Stimulated activated CD4-positive, alpha-beta T cell treated with anti-CD3 and anti-CD28 coated beads, Interleukin-1b, Interleukin-23, amount 100 ng/mL, for 48 hours (primary cell): ENCODE data around the gene NKAIN2.
"Not testable (repeated sequence)": the region's sequence is repeated elsewhere in the genome, so short reads cannot be mapped to it uniquely, and the experiment has no call there.

ENCODE experiments used
- DNase-seq: peaks from one replicate; pipeline ENCODE4 v3.0.0-alpha.2; 2020

The NKAIN2 gene

DNA sequence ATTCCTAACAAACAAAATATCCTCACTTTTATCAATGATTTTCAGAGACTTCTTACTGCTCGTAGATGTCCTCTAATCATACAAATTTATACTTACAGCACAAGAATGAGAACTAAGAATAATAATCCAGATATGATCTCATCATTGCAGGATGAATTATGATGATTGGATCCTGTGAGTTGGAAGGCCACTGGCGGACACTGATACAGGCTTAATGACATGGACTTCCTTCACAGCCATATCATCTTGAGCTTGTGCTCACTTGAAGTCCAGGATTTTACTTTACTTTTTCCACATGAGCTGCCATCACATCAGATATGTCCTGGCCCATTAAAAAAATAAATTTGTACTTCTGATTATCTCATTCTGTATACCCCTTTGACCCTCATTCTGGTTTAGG, 94.3 kb downstream of the NKAIN2 start:
- DNase-seq: no peak

DNA sequence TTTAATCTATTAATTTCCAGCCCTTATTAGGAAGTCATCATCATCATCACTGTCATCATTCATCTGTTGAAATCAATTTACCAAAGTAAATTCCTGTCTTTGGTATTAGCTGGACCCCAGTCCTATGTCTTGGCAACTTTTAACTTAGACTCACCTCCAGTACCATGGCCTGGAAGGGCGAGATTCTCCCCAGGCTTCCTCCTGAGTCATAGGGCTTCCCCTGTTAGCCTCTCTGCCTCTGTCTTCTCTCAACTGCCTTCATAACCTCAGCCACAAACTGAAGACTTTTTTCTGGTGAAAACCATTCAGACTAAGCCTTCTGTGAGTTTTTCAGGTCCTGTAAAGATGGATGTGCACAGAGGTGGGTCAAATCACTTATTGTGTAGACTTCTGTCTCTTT, 95.0 kb downstream of the NKAIN2 start:
- no peak for DNase-seq

DNA sequence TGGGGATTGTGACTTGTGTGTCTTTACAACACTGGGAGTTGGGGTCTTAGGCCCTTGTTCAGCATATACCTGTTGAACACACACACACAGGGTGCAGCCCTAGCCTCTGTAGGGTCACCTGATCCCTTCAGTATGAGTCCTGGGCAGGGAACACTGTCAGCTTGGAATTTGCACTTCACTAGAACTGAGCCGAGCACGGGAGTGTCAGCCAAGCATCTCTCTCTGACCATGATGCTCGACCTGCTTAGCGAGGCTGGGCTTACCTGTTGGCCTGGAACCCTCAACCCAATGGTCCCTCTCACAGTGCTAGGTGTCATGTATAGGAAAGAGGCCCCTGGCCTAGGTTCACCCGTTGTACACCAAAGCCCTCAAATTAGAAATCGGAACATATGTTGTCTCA, 96.1 kb downstream of the NKAIN2 start:
- DNase-seq: no peak

DNA sequence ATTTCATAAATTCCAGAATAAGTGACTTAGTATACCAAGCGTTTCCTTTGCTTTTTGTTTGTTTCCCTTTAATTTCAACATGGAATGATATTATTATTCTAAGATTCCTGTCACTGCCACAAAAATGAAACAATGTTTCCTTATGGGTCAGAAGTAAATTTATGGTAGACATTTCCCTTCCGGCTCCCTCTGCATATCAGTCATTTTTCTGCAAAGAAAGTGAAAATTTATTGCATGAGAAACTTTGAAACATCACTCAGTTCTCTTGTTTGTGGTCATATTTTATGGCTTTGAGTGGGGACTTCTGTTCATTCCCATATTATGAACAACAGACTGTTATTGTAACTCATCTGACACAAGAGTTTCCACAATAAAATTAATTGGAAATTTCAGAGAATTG, 97.8 kb downstream of the NKAIN2 start:
- DNase-seq: no peak

DNA sequence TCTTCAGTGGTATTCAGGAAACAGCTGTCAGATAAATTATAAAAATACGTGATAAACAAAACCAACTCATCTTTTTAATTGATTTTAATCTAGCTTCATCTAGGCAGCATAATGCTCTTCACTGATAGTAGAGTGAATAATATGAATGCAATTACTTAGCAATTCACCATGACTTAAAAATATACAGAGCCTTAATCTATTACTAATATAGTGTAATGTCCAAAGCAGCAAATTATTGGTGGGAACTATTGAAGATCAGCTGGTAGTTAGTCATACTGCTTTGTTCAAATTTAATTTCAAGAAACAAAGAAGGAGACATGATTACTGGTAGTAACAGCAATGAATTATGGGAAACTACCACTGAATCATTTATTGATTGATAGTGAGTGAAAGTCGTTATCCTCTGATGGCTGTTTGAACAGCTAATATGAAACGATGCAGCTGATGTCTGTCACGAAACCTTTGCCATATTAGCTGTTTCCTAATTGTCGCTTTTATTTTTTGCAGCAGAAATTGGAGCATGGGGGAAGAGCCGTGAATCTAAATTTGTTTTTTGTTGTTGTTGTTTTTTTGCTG, 99.2 kb downstream of the NKAIN2 start:
- no peak for DNase-seq

DNA sequence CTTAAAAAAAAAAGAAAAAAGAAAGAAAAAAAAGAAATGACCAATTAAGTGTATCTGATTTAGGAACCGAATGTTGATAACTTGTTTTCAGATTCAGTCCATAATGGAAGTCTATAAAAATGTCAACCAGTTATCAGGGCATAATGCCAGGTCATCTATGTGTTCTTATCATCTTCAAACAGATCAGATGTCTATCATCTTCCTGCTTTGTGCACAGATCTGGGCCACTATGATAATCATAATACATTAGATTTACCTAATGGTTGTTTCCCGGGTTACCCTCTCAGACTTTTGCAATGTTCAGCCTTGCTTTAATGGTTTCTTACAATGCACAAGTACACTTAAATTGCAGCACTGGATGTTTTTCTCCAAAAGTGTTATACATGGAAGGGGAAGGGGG, 100.6 kb downstream of the NKAIN2 start:
- no peak for DNase-seq

DNA sequence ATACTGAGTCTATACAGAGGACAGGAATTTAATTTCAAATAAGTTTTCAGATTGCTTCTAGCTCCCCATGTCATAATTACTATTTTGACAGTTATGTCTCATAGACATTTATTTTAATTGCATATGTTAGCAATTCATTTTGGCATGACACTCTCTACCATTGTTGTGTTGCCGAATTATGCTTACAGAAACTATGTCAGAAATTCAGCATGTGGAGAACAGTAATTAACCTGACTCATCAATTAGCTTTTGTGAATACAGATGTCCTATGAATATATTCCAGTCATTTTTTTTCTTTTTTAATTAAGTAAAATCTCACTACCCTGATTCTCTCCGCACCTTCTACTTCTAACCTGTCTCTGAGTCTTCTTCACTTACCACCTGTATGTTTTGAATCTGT, 105.1 kb downstream of the NKAIN2 start:
- no peak for DNase-seq

DNA sequence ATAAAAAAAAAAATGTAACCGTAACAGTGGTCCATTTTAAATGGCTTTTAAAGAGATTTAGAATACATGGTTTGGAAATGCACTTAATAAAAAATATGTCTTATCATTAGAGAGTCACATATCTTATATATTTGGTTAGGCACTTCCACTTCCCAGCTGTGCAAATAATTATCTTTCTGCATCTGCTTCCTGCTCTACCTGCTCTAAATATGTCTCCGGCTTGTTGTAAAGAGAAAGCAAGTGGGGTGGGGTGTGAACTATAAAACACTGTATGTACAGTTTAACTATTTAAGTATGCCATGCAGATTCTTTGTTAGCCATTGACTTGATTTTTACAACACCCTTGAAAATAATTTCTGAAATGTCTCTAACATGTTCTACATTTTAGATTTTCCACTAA, 106.3 kb downstream of the NKAIN2 start:
- DNase-seq: no peak

DNA sequence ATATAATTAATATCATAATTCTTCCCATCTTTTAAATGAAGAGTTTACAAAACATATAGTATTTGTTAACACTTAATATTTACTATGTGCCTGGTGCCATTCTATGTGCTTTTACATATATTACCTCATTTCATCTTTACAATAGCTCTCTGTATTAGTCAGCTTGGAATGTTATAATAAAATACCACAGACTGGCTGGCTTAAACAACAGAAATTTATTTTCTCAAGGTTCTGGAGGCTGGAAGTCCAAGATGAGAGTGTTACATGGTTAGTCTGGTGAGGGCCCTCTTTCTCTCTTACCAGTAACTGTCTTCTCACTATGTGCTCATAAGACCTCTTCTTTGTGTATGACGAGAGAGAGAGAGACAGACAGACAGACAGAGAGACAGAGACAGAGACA, 110.2 kb downstream of the NKAIN2 start:
- no peak for DNase-seq

DNA sequence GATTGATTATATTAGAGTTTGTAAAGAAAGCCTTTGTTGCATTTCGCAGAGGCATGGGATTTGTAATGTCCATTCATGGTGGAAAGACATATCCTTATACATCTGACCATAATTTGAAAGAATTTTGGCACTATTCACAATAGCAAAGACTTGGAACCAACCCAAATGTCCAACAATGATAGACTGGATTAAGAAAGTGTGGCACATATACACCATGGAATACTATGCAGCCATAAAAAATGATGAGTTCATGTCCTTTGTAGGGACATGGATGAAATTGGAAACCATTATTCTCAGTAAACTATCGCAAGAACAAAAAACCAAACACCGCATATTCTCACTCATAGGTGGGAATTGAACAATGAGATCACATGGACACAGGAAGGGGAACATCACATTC, 119.7 kb downstream of the NKAIN2 start:
- not testable (repeated sequence) for DNase-seq

DNA sequence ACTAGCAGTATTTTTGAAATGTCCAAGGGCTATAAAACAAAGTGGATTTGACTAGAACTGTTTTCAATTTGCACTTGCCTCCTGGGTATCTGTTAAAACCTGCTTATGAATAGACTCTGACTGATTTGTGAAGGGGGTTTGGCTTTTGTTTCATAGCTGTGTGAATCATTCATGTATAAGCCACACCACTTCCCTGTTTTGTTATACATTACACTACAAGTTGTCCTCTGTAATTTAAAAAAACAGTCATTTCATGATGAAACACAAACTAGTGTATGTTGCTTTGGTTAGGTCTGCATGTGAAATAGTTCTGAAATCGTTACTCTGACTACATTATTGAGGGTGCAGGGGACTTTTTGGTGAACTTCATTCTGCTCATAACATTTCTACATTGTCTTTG, 121.7 kb downstream of the NKAIN2 start:
- no peak for DNase-seq

DNA sequence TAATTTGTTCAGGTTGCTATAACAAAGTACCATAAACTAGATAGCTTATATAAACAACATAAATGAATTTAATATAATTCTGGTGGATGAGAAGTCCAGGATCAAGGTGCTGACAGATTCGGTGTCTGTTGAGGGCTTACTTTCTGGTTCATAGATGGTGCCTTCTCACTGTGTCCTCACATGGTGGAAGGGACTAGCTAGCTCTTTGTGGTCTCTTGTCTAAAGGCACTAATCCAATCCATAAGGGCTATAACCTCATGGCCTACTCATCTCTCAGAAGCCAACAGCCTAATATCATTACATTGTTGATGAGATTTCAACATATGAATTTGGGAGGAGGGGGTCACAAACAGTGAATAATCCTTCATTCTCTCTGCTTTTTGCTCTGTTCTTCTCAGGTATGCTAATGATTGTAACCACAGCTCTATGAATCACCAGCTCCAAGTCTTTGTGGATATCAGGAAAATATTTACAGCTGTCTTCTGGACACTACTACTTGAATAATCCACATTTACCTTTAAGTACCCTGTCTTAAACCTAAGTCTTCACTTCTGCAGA, 122.3 kb downstream of the NKAIN2 start:
- DNase-seq: no peak

DNA sequence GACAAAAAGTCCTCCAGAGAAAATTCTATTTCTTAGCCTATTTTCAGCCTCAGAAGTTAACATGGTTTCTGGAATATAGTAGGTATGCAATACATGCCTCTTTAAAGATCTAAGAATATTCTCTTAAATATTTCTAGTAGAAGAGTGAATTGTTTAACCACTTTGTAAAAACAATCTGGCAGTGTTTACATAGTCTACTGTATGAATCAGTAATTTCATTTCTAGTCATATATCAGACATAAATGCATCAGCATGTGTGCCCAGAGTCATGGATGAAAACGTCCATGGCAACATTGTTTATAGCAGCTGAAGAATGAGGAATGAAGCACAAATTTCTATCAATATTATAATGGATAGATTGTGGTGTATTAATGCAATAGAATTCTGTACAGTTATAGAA, 124.9 kb downstream of the NKAIN2 start:
- DNase-seq: no peak

DNA sequence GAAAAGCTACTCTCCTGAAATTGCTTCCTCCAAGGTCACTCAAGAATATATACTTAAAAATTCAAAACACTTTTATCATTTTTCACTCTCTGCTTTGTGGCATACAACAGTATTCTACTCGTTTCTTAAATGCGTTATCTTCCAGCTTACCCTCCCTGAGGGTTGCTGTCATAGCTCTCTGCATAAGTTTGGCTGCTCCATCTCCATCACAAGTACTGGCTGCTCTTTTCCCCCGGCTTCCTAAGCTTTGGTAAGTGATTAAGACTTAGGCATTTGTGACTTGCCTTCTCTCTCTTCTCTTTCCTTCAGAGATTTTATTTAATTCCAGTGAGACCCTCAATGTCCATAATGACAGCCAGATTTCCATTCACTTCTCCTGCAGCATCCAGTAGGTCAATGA, 128.3 kb downstream of the NKAIN2 start:
- no peak for DNase-seq

DNA sequence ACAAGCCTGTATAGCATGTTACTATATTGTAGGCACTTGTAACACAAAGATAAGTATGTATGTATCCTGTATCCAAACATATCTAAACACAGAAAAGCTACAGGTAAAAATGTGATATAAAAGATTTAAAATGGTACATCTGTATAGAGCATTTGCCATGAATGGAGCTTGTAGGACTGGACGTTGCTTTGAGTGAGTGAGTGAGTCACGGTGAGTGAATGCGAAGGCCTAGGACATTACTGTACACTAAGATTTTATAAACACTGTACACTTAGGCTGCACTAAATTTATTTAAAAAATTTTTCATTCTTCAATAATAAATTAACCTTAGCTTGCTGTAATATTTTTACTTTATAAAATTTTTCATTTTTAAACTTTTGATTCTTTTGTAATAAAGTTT, 136.9 kb downstream of the NKAIN2 start:
- DNase-seq: no peak

DNA sequence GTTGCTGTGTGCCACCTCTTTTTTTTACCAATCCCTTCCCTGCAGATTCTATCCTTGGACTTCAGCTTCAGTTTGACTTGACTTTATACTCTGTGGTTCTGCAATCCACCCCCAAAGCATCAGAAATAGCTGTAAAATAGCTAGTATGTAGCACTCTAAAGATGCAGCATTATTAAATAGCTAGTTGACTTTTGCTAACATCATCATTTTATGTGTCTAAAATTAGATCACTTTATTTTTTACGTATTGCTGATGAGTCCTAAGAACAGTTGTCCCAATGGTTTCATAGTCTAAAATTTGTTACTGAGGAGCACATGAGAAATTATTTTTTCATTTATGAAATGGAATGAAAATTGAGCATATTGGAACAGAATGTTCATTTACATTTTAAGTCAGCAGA, 138.2 kb downstream of the NKAIN2 start:
- DNase-seq: no peak

DNA sequence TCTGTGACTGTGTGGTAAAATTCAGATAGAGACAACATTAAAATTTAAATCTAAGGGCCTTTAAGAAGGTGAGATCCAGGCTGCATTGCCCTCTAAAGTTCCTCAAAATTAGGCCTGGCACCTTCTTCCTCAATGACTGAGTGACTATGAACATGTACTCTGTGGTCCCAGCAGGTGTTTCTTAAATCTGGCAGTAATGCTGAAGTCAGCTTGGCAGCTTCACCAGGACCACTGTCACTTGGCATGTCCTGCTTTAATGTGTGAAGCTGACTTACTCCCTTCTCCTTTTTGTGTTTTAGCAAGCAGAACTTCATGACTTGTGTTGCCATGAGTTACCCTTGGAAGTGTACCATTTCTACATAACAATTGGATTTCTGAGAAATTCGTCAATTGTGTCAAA, 141.7 kb downstream of the NKAIN2 start:
- no peak for DNase-seq

DNA sequence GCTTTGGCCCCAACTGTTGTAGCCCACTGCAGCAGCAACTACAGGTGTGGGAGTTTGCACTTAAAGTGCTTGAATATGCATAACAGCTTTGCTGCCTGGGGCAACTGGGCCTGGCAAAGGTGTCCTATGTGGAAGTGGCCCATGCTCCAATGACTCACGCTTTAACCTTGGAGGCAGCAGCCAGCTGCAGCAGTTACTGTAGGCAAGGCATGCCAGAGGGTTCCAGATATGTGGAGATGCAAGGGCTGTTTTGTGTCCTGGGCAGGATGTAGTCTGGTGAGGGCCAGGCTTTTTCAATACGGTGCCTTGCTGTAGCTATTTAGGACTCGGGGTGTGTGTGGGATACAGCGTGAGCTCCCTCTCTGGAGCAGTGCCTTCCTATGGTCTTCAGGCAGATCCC, 150.3 kb downstream of the NKAIN2 start:
- no peak for DNase-seq

DNA sequence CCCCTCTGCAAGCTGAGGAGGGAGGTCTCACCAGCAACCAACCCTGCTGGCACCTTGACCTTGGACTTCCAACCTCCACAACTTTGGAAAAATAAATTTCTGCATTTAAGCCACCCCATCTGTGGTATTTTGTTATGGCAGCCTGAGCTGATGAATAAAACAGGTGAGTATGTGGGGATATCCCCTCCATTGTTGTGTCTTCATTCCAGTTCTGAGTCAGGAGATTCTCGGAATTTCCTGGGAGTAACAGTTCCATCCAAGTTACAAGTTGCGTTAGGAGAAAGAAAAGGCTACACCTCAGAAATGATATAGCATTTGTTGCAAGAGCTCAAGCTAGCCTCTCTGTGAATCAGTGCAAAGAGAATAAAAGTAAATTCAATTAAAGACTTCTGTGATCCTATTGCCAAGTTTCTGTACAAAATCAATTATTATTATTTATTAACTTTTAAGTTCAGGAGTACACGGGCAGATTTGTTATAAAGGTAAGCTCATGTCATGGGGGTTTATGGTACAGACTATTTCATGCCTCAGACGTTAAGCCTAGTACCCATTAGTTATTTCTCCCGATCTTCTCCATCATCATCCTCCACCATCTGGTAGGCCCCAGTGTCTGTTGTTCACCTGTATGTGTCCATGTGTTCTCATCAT, 153.0 kb downstream of the NKAIN2 start:
- DNase-seq: no peak

DNA sequence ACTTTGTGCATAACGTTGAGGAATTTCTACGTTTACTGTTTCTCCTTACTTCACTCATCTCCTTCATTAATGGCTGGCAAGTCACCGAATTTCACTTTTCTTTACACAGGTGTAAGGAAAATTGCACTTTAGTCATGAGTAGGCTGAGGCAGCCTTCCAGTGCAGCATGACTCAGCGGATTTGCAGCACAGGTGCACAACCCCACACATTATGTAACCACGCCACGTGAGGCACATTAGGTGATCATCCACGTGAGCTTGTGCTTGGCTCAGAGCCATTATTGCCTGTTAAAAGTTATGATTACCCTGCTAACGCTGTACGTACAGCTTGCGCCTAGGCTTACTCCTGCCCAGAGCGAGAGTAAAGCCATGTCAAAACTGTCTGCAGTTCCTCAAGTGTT, 158.8 kb downstream of the NKAIN2 start:
- DNase-seq: no peak

DNA sequence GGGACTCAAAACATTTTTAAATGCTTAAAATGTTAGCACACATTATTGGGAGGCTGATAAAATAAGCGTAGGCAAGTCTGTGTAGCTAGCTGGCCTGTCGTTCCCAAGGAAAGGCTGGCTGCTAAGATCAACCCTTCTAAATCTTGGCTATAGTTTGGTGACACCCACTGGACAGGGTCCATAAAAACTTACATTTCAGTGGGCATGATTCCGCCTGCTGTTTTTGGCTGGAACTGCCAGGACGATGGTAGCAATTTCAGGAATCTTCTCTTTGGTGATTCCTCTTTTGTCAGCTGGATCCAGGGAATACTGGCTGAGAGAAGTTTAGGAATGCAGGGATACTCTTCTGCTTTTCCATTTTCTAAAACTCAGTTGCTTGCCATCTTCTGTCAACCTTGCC, 162.2 kb downstream of the NKAIN2 start:
- DNase-seq: no peak

DNA sequence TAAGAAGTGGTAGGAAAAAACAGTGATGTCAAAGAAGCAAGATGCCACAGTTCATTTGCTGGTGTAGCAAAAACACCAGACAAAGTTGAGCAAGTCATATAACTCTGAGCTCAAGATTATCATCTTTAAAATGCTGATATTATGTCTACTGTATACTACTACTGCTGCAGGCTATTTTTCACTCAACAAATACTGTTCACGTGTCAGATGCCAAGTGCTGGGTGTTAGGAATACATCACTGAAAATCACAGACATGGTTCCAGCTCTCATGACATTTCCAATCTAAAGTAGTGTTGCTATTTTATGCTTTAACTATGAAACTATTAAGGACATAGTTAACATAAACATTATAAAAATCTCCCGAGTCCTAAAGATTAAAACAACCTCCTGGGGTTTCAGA, 163.0 kb downstream of the NKAIN2 start:
- DNase-seq: no peak

DNA sequence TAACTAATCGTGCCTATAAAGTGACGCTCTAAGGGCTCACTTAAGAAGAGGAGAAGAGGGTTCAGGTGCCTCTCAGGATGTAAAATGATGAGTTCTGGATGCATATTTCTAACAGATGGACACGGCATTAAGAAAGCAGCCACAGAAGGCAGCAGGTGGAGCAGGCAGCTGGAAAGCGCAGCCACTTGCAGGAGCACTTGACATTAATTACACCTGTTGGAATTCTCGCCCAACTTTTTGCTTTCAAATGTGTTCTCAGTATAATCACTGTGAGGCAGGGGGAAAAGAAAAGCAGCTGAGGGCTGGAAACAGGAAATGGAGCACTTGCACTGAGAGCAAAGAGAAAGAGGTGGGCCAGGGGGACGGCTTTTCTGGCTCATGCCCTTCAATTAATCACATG, 164.2 kb downstream of the NKAIN2 start:
- no peak for DNase-seq

DNA sequence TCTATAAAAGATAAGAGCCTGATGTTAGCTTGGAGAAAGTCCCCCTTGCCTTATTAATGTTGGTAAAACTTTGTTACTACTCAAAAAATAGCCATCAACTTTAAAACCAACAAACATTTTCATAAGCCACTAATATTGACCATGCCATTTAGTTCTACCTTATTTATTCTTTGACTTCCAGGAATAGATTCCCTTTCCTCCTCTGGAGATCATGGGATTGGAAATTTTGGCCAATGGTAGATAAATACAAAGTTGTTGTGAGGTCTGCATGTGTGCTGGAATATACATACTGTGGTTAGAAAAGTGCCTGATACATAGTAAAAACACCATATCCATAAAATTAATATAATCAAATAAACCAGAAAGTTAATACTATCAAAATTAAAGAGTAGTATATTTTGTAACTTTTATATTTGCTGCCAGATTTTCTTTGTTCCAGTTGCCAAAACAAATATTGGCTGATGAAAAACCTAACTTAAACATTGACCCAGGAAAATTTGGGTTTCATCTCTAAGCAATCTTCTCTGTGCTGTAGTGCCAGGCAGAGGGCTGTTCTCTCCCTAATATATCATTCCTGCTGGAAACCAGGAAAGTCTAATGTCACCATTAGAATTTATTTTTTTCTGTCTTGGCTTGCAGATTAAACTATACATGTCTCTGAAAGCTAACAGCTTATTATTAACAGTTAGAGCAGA, 169.1 kb downstream of the NKAIN2 start:
- DNase-seq: no peak

DNA sequence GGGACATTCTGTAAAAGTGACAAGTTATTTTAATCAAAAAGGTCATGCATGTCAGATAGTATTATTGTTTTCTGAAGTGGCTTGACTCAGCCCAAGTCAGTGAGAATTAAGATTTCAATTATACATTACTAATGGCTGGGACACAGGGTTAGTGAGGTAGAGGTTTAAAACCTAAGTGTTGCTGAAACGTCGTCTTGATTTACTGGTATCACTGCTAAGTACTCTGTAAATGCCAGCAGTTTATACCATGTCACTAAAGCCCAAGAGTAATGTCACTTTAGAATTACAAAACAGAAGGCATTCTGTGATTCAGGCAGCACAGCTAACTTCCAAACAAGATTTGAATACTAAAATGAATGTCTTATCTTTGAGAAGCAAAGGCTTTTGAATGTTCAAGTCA, 176.6 kb downstream of the NKAIN2 start:
- no peak for DNase-seq
